Upper lobe of right lung (tissue), 1 donor: ENCODE data around the gene MORN3. TPM values are rescaled to one million over a fixed set of nuclear protein-coding genes. Genes with fewer than 3 reads are reported as not detected.

ENCODE experiments used
- ATAC-seq: fragments of 200-7000 bp; cut with Tn5 transposase; one replicate; pipeline ENCODE4 v1.9.1; 2020; ENCODE audit warnings: mild to moderate bottlenecking, moderate library complexity
- DNase-seq: peaks from one replicate; pipeline ENCODE4 v3.0.0-alpha.2; 2020
- H3K27ac ChIP-seq: fragments of 200-600 bp; one replicate; pipeline ENCODE4 v1.8.0; 2022
- H3K27me3 ChIP-seq: fragments of 200-600 bp; one replicate; pipeline ENCODE4 v1.8.0; 2022; ENCODE audit warnings: mild to moderate bottlenecking
- H3K36me3 ChIP-seq: fragments of 200-600 bp; one replicate; pipeline ENCODE4 v1.8.0; 2022
- H3K4me1 ChIP-seq: fragments of 200-600 bp; one replicate; pipeline ENCODE4 v1.8.0; 2022
- H3K4me3 ChIP-seq: fragments of 200-600 bp; one replicate; pipeline ENCODE4 v1.8.0; 2022; ENCODE audit warnings: mild to moderate bottlenecking
- H3K9me3 ChIP-seq: fragments of 200-600 bp; one replicate; pipeline ENCODE4 v1.8.0; 2022
- CTCF ChIP-seq: fragments of 200-600 bp; IDR thresholded peaks from one replicate; pipeline ENCODE4 v1.8.0; 2022; ENCODE audit warnings: antibody characterized with exemption
- intact Hi-C: fragments of 100-400 bp; cut with DNase I; formaldehyde crosslinking; loops from one replicate; pipeline ENCODE4 v1.11.0; 2022
- total RNA-seq: library from RNA; stranded (reverse); fragmentation: NEBNext Ultra II Directional; extraction: Animal tissue kit (Norgen Biotek cat#: 25700); gene quantifications from one replicate; pipeline ENCODE4 v1.2.1, GENCODE V29; 2021
- donor health status: DM: no; HTN: yes; CAD: no; lungs with severe emphysema.

The MORN3 gene
- total RNA-seq, 1 donor from 2014 or later = 0.67 TPM

DNA sequence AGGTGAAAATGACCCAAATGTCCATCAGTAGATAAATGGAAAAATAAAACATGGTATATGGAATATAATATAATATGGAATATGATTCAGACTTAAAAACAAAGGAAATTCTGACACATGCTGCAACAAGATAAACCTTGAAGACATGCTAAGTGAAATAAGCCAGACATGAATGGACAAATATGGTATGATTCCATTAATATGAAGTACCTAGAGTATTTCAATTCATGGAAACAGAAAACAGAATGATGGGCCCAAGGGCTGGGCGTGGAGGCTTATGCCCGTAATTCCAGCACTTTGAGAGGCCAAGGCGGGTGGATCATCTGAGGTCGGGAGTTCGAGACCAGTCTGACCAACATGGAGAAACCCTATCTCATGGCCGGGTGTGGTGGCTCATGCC, 65.9 kb downstream of the MORN3 start:
- no peak for TF ChIP-seq CTCF
- H3K27ac ChIP-seq = no peak overlapping the region
- no peaks in the 10 kb centered on the region for H3K27me3 ChIP-seq
- ATAC-seq (no peak), DNase-seq (no peak)
- no peaks in the 10 kb centered on the region for H3K4me1 ChIP-seq
- intact Hi-C loops = no loop called here
- H3K36me3 ChIP-seq = no peaks in the 10 kb centered on the region
- no peaks in the 10 kb centered on the region for H3K9me3 ChIP-seq
- H3K4me3 ChIP-seq = no peak overlapping the region

GRCh38 chr12:121602766-121603165, 66.7 kb downstream of the MORN3 start:
- DNase-seq = no peak
- no peaks in the 10 kb centered on the region for H3K4me1 ChIP-seq
- ATAC-seq = no peak
- no peaks in the 10 kb centered on the region for H3K36me3 ChIP-seq
- intact Hi-C loops = no loop called here
- H3K9me3 ChIP-seq = no peaks in the 10 kb centered on the region
- no peak overlapping the region for H3K27ac ChIP-seq
- no peaks in the 10 kb centered on the region for H3K27me3 ChIP-seq
- no peak for TF ChIP-seq CTCF
- H3K4me3 ChIP-seq = no peak overlapping the region

DNA sequence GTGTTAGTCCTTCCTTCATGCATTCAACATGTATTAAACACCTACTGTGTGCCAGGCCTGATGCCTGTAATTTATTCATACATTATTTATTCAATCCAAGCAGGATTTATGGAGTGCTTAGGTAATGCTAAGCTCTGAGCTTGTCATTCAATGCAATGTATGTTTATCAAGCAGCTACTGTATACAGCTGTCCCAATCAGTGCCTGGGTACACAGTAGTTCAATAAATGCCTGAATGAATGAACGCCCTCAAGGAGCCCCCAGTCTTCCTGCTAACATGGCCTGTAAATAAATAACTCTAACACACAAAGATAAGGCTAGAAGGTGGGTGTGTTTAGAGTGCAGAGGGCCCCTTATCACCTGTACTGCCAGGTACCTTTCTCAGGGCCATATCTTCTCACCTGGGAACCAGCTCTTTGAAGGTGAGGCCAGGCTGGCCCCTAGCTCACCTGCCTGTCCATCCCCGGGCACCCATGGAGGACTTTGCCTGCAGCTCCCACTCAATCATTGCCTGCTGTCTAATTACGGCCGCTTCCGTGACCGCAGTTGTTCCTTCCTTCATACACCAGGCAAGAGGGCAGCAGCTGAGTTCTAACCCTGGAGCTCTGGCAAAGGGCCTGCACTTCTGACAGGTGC, 68.6 kb downstream of the MORN3 start:
- ATAC-seq (no peak), DNase-seq (no peak)
- H3K27ac ChIP-seq = no peak overlapping the region
- H3K27me3 ChIP-seq = no peaks in the 10 kb centered on the region
- H3K36me3 ChIP-seq = no peaks in the 10 kb centered on the region
- H3K4me1 ChIP-seq = no peaks in the 10 kb centered on the region
- H3K9me3 ChIP-seq = no peaks in the 10 kb centered on the region
- intact Hi-C loops = no loop called here
- TF ChIP-seq CTCF = no peak
- H3K4me3 ChIP-seq = no peak overlapping the region

Other genes with a start within 250 kb of the MORN3 start
- gene KDM2B, start 88.6 kb downstream of the MORN3 start, total RNA-seq = 35.4 TPM
- gene ORAI1, start 43.1 kb downstream of the MORN3 start, total RNA-seq = 32.4 TPM
- gene TMEM120B, start 43.1 kb upstream of the MORN3 start, total RNA-seq = 17.1 TPM
- gene RHOF, start 124.0 kb upstream of the MORN3 start, total RNA-seq = 41.0 TPM
- 18.4 TPM for gene SETD1B, start 134.4 kb upstream of the MORN3 start, total RNA-seq
- gene HPD, start 189.2 kb upstream of the MORN3 start, total RNA-seq = 1.8 TPM
- gene PSMD9, start 219.1 kb upstream of the MORN3 start, total RNA-seq = 43.4 TPM
- gene CFAP251, start 248.9 kb upstream of the MORN3 start, total RNA-seq = 2.5 TPM